Brain microvascular endothelial cell (primary cell): ENCODE data around the gene LAMA4.
A peak's percentile ranks its signal among the peaks of the same experiment; 100 is the strongest.

Experiments used
- DNase-seq: peaks from one replicate; pipeline ENCODE4 v3.0.0-alpha.2; 2020
- H3K27ac ChIP-seq: fragments of 250-450 bp; sonication (Bioruptor Pico); 2 replicates; pipeline ENCODE4 v1.5.1; 2020; ENCODE audit warnings: mild to moderate bottlenecking, moderate library complexity
- H3K27me3 ChIP-seq: fragments of 250-450 bp; sonication (Bioruptor Pico); replicated peaks from 2 replicates; pipeline ENCODE4 v1.5.1; 2020; ENCODE audit warnings: mild to moderate bottlenecking
- H3K36me3 ChIP-seq: fragments of 250-450 bp; sonication (Bioruptor Pico); replicated peaks from 2 replicates; pipeline ENCODE4 v1.5.1; 2020; ENCODE audit warnings: mild to moderate bottlenecking
- H3K4me3 ChIP-seq: 2 replicates; pipeline ENCODE4 v1.5.1; 2011; ENCODE audit warnings: low read depth, mild to moderate bottlenecking, control low read depth, low read length, moderate library complexity
- CTCF ChIP-seq: IDR thresholded peaks from 2 replicates; pipeline ENCODE4 v1.5.1; 2011; ENCODE audit warnings: low read depth, mild to moderate bottlenecking, moderate library complexity, low read length, control low read depth, inconsistent platforms; ENCODE audit errors: missing control alignments
- in situ Hi-C: cut with HindIII; loops from 2 replicates; pipeline ENCODE4 v1.10.0; 2017; ENCODE audit warnings: low sequenced_read_pairs, low pct_ligation_motif_present

Gene LAMA4

GRCh38 chr6:112272799-112273198 lies 18.4 kb upstream of the LAMA4 start:
- Histone ChIP-seq H3K36me3 (no peaks in the 10 kb centered on the region), H3K27ac (no peak overlapping the region), H3K27me3 (no peaks in the 10 kb centered on the region), H3K4me3 (no peak overlapping the region)
- no peak for DNase-seq
- TF ChIP-seq CTCF, result no peak
- in situ Hi-C loops, result no loop called here

GRCh38 chr6:112270756-112271155 lies 16.4 kb upstream of the LAMA4 start:
- in situ Hi-C loops, result no loop called here
- Histone ChIP-seq H3K4me3 (no peak overlapping the region), H3K27ac (no peak overlapping the region), H3K36me3 (no peaks in the 10 kb centered on the region), H3K27me3 (no peaks in the 10 kb centered on the region)
- no peak for TF ChIP-seq CTCF
- DNase-seq, result no peak

GRCh38 chr6:112269979-112270566 lies 15.7 kb upstream of the LAMA4 start:
- in situ Hi-C loops, result no loop called here
- no peak for DNase-seq
- H3K4me3 ChIP-seq, result no peak overlapping the region
- no peaks in the 10 kb centered on the region for H3K36me3 ChIP-seq
- no peak for TF ChIP-seq CTCF
- H3K27ac ChIP-seq, result no peak overlapping the region
- no peaks in the 10 kb centered on the region for H3K27me3 ChIP-seq

- Histone ChIP-seq H3K27me3 (no peaks in the 10 kb centered on the region), H3K27ac (no peak overlapping the region), H3K36me3 (no peaks in the 10 kb centered on the region), H3K4me3 (no peak overlapping the region)
- in situ Hi-C loops, result no loop called here
- DNase-seq, result no peak
- peak; percentile 71 for TF ChIP-seq CTCF
Measured at GRCh38 chr6:112269114-112269513, 14.7 kb upstream of the LAMA4 start.

- Histone ChIP-seq H3K36me3 (no peaks in the 10 kb centered on the region), H3K27ac (no peak overlapping the region), H3K27me3 (no peaks in the 10 kb centered on the region), H3K4me3 (no peak overlapping the region)
- in situ Hi-C loops, result no loop called here
- TF ChIP-seq CTCF, result no peak
- DNase-seq, result no peak
Measured at GRCh38 chr6:112268654-112269053, 14.3 kb upstream of the LAMA4 start.

GRCh38 chr6:112268019-112268418 lies 13.7 kb upstream of the LAMA4 start:
- Histone ChIP-seq H3K36me3 (no peaks in the 10 kb centered on the region), H3K4me3 (no peak overlapping the region), H3K27ac (no peak overlapping the region), H3K27me3 (no peaks in the 10 kb centered on the region)
- in situ Hi-C loops, result no loop called here
- no peak for DNase-seq
- TF ChIP-seq CTCF, result no peak
